22Rv1 (cell line): ENCODE results near the gene SBNO1.

Experiments used
- ZFX ChIP-seq: fragments of 450-650 bp; IDR thresholded peaks from 2 replicates; pipeline ENCODE4 v1.6.1; 2017; ENCODE audit warnings: antibody characterized with exemption, borderline replicate concordance
- TF ChIP-seq, protein P1 (sequence below): fragments of 450-650 bp; IDR thresholded peaks from 2 replicates; pipeline ENCODE4 v1.5.1; 2017; ENCODE audit warnings: mild to moderate bottlenecking

DNA sequence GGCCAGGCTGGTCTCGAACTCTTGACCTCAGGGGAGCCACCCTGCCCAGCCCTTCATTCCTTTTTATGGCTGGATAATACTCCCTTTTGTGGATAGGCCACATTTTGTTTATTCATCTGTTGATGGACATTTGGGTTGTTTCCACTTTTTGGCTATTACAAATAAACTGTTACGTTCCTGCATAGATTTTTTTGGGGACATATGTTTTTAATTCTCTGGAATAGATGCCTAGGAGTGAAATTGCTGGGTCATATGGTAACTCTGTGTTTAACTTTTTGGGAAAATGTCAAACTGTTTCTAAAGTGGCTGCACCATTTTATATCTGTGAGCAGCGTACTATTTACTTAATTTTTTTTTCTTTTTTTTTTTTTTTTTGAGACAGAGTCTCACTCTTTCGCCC is 29.1 kb upstream of the SBNO1 start:
- TF ChIP-seq, protein P1, sequence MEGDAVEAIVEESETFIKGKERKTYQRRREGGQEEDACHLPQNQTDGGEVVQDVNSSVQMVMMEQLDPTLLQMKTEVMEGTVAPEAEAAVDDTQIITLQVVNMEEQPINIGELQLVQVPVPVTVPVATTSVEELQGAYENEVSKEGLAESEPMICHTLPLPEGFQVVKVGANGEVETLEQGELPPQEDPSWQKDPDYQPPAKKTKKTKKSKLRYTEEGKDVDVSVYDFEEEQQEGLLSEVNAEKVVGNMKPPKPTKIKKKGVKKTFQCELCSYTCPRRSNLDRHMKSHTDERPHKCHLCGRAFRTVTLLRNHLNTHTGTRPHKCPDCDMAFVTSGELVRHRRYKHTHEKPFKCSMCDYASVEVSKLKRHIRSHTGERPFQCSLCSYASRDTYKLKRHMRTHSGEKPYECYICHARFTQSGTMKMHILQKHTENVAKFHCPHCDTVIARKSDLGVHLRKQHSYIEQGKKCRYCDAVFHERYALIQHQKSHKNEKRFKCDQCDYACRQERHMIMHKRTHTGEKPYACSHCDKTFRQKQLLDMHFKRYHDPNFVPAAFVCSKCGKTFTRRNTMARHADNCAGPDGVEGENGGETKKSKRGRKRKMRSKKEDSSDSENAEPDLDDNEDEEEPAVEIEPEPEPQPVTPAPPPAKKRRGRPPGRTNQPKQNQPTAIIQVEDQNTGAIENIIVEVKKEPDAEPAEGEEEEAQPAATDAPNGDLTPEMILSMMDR: no peak
- no peak for TF ChIP-seq ZFX
